ENCODE data around the gene GDPD4.

Gene GDPD4

GRCh38 chr11:77299528-77299993 lies 1.9 kb downstream of the GDPD4 start:
- no peak for DNase-seq (ENCODE audit: low read depth, low spot score)

- DNase-seq (ENCODE audit: low read depth, low spot score), result no peak
Observed at GRCh38 chr11:77294040-77294439, 7.4 kb downstream of the GDPD4 start.

- DNase-seq (ENCODE audit: low read depth, low spot score), result no peak
Observed at GRCh38 chr11:77289737-77290136, 11.7 kb downstream of the GDPD4 start.

- DNase-seq (ENCODE audit: low read depth, low spot score), result no peak
Observed at GRCh38 chr11:77287615-77288273, 13.7 kb downstream of the GDPD4 start.

- no peak for DNase-seq (ENCODE audit: low read depth, low spot score)
Observed at GRCh38 chr11:77287136-77287535, 14.3 kb downstream of the GDPD4 start.

- DNase-seq (ENCODE audit: low read depth, low spot score), result no peak
Observed at GRCh38 chr11:77284476-77285468, 16.7 kb downstream of the GDPD4 start.

- no peak for DNase-seq (ENCODE audit: low read depth, low spot score)
Observed at GRCh38 chr11:77283101-77283500, 18.4 kb downstream of the GDPD4 start.

GRCh38 chr11:77278595-77279506 lies 22.6 kb downstream of the GDPD4 start:
- DNase-seq (ENCODE audit: low read depth, low spot score), result no peak

GRCh38 chr11:77276271-77276670 lies 25.2 kb downstream of the GDPD4 start:
- no peak for DNase-seq (ENCODE audit: low read depth, low spot score)

GRCh38 chr11:77270921-77271320 lies 30.6 kb downstream of the GDPD4 start:
- DNase-seq (ENCODE audit: low read depth, low spot score), result no peak

GRCh38 chr11:77269484-77270123 lies 31.9 kb downstream of the GDPD4 start:
- DNase-seq (ENCODE audit: low read depth, low spot score), result no peak

GRCh38 chr11:77267962-77268361 lies 33.5 kb downstream of the GDPD4 start:
- no peak for DNase-seq (ENCODE audit: low read depth, low spot score)

- no peak for DNase-seq (ENCODE audit: low read depth, low spot score)
Observed at GRCh38 chr11:77266766-77267165, 34.7 kb downstream of the GDPD4 start.

GRCh38 chr11:77262803-77263202 lies 38.7 kb downstream of the GDPD4 start:
- no peak for DNase-seq (ENCODE audit: low read depth, low spot score)

GRCh38 chr11:77259641-77260040 lies 41.8 kb downstream of the GDPD4 start:
- DNase-seq (ENCODE audit: low read depth, low spot score), result no peak

- DNase-seq (ENCODE audit: low read depth, low spot score), result no peak
Observed at GRCh38 chr11:77253690-77254089, 47.8 kb downstream of the GDPD4 start.

- DNase-seq (ENCODE audit: low read depth, low spot score), result no peak
Observed at GRCh38 chr11:77252555-77253270, 48.8 kb downstream of the GDPD4 start.

GRCh38 chr11:77250881-77251640 lies 50.4 kb downstream of the GDPD4 start:
- no peak for DNase-seq (ENCODE audit: low read depth, low spot score)

- DNase-seq (ENCODE audit: low read depth, low spot score), result no peak
Observed at GRCh38 chr11:77249427-77249826, 52.1 kb downstream of the GDPD4 start.
